ENCODE results near the gene ARMCX4. TPM values are rescaled to one million over a fixed set of nuclear protein-coding genes. Genes with fewer than 3 reads are reported as not detected.
"Not testable (repeated sequence)": the region's sequence is repeated elsewhere in the genome, so short reads cannot be mapped to it uniquely, and the experiment has no call there.

The ARMCX4 gene
- total RNA-seq, result 12.7 TPM

DNA sequence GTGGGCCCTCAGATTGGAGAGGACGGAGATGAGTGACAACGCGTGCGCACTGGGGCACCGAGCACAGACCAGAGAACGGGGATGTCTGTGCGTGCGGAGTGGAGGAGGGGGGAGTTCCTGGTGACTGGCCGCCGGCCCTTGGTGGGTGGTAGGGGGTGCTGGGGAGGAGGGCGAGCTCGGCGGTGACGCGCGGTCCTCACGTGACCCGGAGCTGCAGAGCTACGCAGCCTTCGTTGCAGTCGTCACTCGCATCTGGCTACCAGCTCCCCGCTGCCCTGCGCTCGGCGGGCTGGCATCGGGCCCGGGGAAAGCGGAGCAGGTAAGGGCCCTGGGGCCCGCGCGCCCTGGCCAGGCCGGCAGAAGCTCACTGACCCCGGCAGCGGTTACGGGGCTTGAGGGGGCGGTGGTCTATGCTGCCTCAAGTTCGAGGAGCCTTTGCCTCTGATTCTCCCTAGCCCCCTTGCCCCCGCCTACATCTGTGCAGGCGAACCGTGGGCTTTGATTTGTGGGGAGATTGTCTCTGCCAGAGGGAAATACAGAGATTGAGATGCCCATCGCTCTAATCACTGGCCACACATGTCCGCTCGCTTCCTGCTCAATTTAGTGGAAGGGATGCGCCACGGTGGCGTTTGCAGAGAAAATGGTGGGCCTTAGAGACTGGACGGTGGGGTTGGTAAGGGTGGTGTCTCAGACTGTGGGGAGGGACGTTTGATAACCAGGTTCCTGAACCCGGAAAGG, at the start of gene ARMCX4:
TSS of gene ARMCX4 (plus strand) at position 245 of the 738 bp plus-strand sequence. CDS start 3,134 bp downstream, outside the sequence.
- DNase-seq (ENCODE audit: low spot score), result peak; percentile 34

DNA sequence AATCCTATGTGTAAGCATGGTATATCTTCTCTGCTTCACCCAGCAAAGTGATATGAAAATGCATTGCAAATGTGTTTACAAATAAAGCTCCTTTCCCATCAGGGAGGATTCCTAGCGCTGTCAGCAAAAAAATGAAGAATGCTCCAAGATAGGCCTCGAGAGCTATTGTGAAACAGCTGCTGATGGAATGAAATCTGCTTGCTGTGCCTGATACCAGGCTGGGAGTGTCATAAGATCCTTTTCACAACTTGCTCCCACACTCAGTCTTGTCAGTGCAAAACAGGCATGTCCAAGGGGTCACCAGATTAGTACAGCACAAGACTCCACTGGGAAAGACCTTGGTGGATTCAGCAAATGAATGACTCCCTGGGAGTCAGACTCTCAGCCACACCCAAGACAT, 43.2 kb upstream of the ARMCX4 start:
- no peak for DNase-seq (ENCODE audit: low spot score)

DNA sequence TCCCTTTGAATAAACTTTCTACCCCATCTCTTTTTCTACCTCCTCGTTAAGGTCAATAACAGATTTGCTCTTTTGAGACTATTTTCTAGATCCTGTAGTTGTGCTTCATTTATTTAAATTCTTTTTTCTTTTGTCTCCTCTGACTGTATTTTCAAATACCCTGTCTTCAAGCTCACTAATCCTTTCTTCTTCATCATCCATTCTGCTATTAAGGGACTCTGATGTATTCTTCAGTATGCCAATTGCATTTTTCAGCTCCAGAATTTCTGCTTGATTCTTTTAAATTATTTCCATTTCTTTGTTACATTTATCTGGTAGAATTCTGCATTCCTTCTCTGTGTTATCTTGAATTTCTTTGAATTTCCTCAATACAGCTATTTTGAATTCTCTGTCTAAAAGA, 36.0 kb upstream of the ARMCX4 start:
- DNase-seq (ENCODE audit: low spot score), result no peak

DNA sequence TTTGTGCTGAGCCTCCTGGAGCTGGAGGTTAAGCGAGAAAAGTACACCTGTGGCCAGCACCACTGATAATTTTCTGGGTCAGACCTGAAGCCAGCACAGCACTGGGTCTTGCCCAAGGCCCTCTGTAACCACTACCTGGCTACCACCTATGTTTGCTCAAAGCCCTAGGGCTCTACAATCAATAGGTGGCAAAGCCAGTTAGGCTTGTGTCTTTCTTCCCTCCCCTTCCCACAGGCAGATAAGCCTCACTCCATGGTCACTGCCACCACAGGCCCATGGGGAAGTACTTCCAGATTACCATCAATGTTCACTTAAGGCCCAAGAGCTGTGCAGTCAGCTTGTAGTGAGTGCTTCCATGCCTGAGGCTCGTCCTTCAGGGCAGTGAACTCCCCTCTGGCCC, 35.2 kb upstream of the ARMCX4 start:
- no peak for DNase-seq (ENCODE audit: low spot score)

DNA sequence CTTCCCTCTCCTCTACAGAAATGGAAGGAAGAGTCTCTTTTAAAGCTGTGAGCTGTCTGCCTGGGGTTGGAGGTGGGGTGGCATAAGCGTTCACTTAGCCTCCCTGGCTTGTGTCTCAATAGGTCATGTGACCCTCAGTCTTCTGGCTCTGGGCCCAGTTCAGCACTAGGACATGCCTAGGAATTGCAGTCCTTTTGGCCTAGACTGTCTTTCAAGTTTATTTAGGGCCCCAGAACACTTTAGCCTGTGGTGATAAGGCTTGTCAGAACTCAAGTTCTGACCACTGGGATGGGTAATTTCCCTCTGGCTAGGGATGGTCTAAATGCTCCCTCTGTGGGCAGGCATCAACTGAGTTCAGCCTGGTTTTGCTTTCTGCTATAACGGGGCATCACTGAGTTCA, 34.3 kb upstream of the ARMCX4 start:
- DNase-seq (ENCODE audit: low spot score), result no peak

DNA sequence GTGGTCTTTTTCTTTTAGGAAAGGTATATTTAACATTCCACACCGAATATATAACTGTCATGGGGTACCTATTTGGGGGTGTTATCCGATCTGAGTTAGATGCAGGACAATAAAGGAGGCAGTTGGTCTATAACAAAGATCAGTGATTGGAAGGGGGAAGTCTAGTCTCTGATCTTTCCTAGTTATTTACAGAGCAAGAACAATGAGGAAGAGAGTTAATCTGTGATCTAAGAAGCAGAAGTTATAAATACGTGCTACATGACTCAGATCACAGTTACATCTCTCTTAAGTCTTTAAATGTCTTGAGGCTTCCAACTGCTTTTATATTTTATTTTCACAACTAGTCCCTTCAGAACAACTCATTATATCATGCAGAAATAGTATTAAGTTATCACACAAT, 33.2 kb upstream of the ARMCX4 start:
- DNase-seq (ENCODE audit: low spot score), result no peak

DNA sequence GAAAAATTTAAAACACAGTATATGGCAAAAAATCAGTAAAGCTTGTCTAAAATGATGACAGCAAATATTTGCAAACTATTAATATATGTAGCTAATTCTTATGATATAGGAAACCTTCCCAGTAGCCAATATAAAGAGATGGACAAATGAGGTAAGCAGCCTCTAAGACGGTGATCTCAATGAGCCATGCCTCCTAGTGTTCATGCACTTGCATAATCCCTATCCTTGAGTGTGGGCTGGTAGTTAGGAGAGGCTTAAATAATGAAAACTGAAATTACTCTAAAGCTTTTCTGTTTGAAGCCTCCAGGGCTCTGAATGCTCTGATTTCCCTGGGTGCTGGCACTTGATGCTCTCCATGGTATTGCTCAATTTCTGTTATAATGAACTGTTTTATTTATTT, 24.6 kb upstream of the ARMCX4 start:
- DNase-seq (ENCODE audit: low spot score), result no peak

DNA sequence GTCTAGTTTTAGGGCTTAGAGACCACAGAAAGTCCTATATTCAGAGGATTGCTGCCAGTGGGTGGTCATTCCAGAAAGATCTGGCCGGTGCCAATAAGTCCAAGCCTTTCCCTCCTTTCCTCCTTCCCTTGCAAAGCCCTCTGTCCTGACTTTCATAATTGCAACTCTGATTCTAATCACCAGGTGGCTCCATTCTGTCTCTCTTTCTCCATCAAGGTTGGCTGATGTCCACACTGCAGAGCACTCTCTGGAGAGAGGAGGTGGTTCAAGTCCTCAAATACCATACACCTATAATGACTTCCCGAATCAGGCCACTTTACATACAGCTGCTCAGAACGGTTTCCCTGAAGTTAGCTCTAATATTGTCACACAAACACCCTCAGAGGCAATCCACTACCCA, 22.4 kb upstream of the ARMCX4 start:
- no peak for DNase-seq (ENCODE audit: low spot score)

DNA sequence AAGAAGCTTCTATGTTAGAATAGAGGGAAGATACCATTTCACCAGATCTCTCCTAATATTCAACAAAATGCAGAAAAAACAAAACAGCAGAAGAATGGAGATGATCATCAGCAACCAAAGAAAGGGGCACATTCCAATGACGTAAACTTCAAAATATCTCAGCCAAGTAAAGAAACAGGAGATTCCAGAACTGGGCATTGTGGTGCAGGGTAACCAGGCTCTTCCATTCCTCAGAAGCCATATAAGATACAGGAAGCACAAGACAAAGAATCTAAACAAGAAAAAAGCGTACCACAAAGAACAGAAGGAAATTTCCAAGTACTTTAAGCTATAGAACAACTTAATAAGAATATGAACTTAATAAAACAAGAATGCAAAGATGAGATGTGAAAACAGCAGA, 6.9 kb upstream of the ARMCX4 start:
- no peak for DNase-seq (ENCODE audit: low spot score)

DNA sequence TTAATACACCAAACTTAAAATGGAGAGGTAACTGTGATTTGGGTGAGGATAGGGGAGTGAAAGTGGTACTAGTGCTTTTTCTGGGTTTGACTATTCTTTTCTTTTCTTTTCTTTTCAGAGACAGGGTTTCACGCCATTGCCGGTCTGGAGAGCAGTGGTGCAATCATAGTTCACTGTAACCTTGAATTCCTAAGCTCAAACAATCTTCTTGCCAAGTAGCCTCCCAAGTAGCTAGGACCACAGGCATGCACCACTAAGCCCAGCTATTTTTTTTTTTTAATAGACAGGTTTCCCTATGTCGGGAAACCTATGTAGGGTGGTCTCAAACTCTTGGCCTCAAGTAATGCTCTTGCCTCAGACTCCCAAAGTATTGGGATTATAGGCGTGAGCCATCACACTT, 3.0 kb upstream of the ARMCX4 start:
- no peak for DNase-seq (ENCODE audit: low spot score)

DNA sequence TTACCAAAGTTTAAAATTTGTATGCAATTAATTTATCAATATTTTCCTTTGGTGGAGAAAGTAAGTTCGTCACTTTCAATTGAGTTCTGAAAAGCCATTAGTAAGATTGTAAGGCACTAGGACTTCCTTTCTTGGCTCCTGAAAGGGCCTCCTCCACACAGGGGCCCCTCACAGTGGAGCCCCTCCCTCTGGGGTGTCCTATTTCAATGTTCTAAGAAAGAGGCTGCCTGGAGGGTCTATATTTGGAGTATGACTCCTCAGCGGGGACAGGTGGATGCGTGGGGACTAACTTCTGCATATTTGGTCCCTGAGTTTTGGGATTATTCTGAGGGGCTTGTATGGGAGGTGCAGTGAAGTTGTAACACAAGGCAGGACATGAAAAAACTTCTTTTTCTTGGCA, 1.6 kb upstream of the ARMCX4 start:
- no peak for DNase-seq (ENCODE audit: low spot score)

DNA sequence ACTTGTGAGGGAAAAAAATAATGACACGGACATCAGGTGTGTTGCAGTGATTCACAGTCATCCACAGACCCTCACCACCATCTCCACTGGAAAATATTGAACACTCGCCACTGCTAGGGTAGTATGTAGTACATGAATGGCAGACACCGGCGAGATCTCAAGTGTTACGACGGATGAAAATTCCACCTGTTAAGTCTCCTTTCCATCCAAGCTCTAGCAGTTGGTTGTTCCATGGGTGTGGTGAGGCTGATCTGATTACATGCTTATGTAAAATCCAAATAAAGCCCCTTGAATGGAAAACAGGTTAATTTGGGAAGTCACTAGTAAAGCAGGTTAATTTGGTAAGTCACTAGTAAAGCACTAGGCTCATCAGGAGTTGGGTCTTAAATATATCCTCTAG, 1.1 kb upstream of the ARMCX4 start:
- no peak for DNase-seq (ENCODE audit: low spot score)

DNA sequence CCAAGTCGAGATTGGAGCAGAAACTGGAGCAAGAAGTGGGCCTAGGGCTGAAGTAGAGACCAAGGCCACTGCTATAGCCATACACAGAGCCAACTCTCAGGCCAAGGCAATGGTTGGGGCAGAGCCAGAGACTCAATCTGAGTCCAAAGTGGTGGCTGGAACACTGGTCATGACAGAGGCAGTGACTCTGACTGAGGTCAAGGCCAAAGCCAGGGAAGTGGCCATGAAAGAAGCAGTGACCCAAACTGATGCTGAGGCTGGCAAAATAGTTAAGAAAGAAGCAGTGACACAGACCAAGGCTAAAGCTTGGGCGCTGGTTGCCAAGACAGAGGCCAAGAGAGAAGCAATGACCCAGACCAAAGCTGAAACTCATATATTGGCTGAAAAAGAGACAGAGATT, 3.5 kb downstream of the ARMCX4 start:
- DNase-seq (ENCODE audit: low spot score), result no peak

DNA sequence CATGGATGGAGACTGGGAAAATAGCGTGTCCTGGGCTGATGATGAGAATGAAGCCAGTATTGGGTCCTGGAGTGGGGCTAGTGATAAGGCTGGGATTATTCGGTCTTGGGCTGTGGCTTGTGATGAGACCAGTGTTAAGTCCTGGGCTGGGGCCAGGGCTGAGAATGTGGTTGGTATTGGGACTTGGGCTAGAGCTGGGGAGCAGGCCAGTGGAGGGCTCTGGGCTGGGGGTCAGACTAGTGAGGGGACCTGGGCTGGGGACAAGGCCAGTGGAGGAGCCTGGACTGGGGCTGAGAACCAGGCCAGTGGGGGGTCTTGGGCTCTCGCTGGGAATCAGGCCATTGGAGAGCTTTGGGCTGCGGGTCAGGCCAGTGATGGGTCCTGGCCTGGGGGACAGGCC, 6.7 kb downstream of the ARMCX4 start:
- no peak for DNase-seq (ENCODE audit: low spot score)

DNA sequence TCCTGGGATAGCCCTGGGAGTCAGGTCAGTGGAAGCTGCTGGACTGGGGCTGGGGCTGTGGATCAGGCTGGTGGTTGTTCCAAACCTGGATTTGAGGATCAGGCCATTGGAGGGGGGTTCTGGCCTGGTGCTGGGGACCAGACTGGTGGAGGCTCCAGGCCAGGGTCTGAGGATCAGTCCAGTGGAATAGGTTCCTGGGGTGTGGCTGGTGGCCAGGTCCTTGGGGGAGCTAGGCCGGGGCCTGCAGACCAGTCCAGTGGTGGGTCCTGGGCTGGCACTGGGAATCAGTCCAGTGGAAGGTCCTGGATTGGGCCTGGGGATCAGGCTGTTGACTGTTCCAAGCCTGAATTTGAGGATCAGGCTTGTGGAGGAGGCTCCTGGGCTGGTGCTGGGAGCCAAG, 8.0 kb downstream of the ARMCX4 start:
- DNase-seq (ENCODE audit: low spot score), result no peak

DNA sequence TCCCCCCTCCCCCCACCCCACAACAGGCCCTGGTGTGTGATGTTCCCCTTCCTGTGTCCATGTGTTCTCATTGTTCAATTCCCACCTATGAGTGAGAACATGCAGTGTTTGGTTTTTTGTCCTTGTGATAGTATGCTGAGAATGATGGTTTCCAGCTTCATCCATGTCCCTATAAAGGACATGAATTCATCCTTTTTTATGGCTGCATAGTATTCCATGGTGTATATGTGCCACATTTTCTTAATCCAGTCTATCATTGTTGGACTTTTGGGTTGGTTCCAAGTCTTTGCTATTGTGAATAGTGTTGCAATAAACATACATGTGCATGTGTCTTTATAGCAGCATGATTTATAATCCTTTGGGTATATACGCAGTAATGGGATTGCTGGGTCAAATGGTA, 17.7 kb downstream of the ARMCX4 start:
- not testable (repeated sequence) for DNase-seq (ENCODE audit: low spot score)

DNA sequence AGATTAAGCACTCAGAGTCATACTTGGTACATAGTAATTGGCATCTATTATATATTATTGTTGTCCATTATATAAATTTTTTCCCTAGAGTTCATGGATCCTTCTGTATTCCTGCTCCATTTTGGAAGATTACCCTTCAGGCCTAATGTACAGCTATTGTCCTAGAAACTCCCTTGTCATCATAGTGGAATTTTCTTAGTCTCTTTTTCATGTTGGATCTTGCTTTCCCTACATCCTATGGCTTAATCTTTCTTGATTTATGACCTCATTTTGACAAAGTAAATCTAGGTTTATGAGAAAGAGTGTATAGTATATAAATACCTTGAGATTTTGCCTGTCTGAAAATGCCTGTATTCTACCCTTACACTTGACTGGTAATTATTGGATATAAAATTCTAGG, 22.1 kb downstream of the ARMCX4 start:
- DNase-seq (ENCODE audit: low spot score), result no peak

DNA sequence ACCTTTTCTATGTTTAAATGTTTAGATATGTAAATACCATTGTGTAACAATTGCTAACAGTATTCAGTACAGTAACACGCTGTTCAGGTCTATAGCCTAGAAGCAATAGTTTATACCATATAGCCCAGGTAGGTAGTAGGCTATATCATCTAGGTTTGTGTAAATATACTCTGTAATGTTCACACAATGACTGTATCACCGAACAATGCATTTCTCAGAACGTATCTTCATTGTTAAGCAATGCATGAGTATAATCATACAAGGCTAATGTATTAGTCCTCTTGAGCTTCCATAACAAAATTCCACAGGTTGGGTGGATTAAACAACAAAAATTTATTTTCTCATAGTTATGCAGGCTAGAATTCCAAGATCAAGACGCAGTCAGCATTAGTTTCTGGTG, 22.7 kb downstream of the ARMCX4 start:
- DNase-seq (ENCODE audit: low spot score), result no peak

DNA sequence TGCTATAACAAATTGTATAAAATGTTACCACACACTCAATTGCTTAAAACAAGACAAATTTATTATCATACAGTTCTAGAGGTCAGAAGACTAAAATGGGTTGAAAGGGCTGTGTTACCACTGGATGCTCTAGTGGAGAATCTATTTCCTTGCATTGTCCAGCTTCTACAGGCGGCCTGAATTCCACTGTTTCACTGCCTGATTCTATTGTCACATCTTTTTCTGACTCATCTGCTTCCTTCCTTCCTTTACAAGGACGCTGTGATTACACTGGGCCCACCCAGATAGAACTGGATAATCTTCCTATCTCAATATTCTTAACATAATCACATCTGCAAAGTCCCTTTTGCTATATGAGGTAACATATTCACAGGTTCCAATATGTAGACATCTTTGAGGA, 45.7 kb downstream of the ARMCX4 start:
- no peak for DNase-seq (ENCODE audit: low spot score)

Other genes starting within 250 kb of the ARMCX4 start
- gene TAF7L, start 194.1 kb upstream of the ARMCX4 start, total RNA-seq, result not detected
- 6.6 TPM for gene TIMM8A, start 136.7 kb upstream of the ARMCX4 start, total RNA-seq
- gene BTK, start 99.3 kb upstream of the ARMCX4 start, total RNA-seq, result 8.2 TPM
- gene RPL36A, start 94.4 kb upstream of the ARMCX4 start, total RNA-seq, result 124 TPM
- 29.2 TPM for gene GLA, start 77.5 kb upstream of the ARMCX4 start, total RNA-seq
- 62.1 TPM for gene HNRNPH2, start 77.2 kb upstream of the ARMCX4 start, total RNA-seq
- gene ARMCX1, start 65.1 kb downstream of the ARMCX4 start, total RNA-seq, result 33.0 TPM
- 39.1 TPM for gene ARMCX6, start 132.5 kb downstream of the ARMCX4 start, total RNA-seq
- 71.3 TPM for gene ARMCX3, start 137.7 kb downstream of the ARMCX4 start, total RNA-seq
- 57.9 TPM for gene ARMCX2, start 174.4 kb downstream of the ARMCX4 start, total RNA-seq